GM19468 (cell line): ENCODE data around the gene ADARB1.
"Not testable (repeated sequence)": the region's sequence is repeated elsewhere in the genome, so short reads cannot be mapped to it uniquely, and the experiment has no call there.

Experiments used
- ATAC-seq: cut with Tn5 transposase; IDR thresholded peaks from one replicate; pipeline ENCODE4 v1.9.1; 2021; ENCODE audit warnings: mild to moderate bottlenecking, moderate library complexity, moderate number of reproducible peaks; ENCODE audit not compliant: unreplicated experiment; ENCODE audit errors: extremely low read depth

The ADARB1 gene

DNA sequence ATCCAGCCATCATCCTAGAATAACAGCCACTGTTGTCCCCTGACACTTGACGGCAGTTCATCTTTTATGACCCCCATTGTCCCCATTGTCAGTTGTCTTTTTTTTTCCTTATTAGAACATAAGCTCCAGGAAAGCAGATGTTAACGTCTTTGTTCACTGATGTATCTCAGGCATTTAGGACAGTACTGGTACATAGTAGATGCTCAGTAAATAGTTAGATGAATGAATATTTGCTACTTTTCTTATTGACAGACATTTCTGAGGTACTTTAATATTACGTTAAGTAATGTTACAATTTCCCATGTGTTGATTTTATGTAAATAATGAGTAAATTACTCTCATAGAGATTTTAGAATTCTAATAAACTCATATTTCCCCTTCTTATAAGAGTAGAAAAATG, 69.5 kb downstream of the ADARB1 start:
- no peak for ATAC-seq

GRCh38 chr21:45145146-45145545, 70.8 kb downstream of the ADARB1 start:
- no peak for ATAC-seq

- ATAC-seq = not testable (repeated sequence)
Observed at GRCh38 chr21:45145846-45146245, 71.5 kb downstream of the ADARB1 start.

GRCh38 chr21:45146306-45146705, 71.9 kb downstream of the ADARB1 start:
- ATAC-seq = no peak

- no peak for ATAC-seq
Observed at GRCh38 chr21:45146801-45147200, 72.4 kb downstream of the ADARB1 start.

DNA sequence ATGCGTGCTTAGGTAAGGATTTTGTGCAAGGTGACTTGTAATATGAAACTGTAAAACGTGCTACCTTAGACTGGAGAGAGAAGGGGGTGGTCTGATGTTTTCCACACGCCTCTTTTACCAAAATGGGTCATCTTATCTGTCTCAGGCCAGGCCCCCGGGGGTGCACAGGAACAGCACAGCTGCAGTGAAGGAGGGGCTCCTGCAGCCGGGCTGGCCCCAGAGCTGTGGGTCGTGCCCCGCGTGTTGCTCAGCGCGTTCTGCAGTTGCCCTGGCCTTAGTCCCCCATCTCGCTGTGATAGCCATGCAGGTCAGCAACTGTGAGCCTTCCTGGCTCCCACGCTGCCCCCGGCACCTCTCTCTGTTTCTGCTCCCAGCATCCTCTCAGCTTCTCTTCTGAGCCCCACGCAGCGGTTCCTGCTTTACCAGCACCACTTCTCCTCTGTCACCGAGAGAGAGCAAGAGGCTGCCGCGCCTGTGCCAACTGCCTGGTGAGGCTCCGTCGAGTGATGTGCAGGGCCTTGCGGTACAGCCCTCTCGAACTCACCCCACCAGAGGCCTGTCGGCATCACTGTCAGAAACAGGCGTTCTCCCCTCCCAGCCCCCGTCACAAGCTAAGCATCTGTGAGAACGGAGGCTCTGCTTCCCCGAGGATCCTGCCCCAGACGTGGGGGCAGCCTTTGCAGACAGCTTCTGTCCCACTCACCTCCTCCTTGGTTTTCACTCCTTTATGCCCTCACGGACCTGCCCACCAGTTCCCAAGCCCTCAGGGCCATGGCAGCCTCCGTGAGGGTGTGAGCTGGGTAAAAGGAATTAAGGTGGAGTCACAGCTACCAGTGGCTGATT, 73.3 kb downstream of the ADARB1 start:
- no peak for ATAC-seq

GRCh38 chr21:45148316-45148990, 74.1 kb downstream of the ADARB1 start:
- ATAC-seq = no peak

DNA sequence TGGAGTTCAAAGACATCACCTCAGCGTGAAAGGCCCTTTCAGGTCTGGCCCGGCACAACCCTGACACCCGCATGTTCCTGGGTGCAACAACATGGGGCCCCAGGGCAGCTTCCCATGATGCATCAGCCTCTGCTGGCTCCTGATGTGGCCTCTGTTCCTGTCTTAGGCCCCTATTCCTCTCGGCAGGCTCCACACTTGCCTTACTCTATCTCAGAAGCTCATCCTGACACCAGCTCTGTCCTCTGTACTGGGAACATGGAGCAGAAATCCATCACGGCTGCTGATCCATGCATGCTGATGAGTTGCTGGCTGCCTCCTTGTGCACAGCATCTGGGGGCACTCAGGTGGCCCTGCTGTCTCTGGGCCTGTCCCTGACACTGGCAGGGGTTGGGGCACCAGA, 74.6 kb downstream of the ADARB1 start:
- ATAC-seq = no peak

DNA sequence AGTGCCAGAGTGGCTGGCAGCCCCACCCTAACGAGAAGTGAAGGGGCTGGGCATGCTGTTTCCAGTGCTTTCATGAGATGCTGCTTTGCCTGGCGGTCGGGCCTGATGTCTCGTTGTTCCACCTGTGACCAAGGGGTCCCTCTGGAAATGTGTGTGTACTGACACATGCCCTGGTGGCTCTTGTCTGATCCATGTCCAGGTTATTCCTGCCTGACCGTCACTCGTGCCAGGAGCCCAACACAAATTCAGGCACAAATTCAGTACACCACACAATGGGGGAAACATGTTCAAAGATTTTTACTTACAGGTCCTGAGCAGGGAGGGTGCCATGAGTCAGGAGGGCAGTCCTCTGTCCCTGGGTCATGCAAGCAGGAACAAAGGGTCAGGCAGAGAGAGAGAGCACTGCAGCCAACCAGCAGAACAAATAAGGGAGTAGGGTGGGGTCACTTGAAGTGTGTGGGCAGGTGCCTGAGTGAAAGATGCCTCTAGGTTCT, 76.3 kb downstream of the ADARB1 start:
- no peak for ATAC-seq

DNA sequence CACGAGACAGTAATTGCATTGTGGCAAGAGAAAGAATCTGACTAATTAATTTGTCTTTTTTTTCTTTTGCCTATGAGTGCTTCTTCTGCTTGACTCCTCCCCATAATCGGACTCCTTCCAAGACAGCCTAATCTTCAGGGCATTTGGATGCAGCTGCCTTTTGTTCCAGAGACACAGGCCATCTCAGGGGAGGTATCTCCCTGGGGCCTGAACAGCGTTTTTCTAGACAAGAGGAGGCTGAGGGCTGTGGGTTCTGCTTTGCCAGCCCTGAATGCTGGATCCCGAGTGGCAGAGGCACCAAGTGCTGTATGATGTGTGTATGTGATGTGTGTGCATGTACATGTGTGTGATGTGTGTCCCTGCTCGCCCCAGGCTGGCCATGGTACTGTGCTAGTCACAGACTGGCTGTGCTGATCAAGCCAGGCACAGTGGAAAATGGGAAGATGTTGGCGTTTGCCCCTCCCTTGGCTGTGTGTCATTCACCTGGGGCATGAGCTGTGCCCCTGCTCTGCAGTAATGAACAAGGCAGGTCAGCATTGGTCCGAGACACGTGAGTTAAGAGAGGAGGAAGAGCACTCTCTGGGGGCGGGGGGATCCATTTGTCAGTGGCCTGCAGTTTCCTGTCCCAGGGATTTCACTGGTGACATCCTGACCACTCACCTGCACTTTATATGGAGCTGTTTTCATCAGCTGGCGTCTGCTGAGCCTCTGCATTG, 77.2 kb downstream of the ADARB1 start:
- ATAC-seq = no peak

- no peak for ATAC-seq
Observed at GRCh38 chr21:45152265-45152746, 77.9 kb downstream of the ADARB1 start.

- no peak for ATAC-seq
Observed at GRCh38 chr21:45153358-45154318, 79.3 kb downstream of the ADARB1 start.

DNA sequence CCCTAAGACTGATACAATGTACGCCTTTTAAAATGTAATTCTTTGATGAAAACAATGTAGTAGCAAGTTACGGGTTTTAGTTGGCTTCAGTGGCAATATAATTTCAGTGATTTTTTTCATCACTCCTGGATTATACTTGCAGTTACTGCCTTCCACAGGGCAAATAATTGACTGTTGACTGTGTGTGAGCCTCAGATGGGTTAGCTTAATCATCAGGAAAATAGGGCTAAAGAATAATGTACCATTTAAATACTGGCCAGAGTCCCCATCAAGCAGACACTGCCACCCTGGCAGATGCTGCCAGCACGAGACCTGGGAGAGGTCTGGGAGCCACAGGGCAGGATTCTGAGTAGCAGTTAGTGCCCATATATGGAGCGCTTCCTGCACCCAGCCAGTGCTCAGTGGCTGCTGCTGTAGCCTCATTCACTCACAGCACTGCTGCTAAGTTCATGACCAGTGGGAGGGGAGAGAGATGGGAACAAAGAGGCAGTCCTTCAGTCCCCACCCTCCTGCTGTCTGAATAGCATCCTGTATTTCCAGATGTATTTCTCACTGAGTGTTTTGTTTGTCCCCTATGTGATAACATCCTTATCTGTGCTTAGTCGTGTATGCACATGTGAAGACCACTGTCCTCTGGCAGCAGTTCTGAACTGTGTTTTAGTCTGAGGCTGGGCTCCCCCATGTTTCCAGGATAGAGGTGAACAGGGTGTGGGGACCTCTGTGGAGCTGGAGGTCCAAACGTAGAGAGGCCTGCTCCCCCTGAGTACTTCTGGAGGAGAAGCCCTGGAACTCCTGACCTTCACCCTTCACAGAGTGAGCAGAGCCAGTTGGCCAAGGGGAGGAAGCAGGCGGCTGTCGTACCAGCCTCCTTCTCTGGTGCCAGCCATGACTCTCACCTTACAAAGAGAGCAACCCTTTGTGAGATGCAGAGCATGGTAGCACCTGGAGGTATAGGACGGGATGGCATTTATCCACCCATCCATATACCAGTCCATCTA, 80.4 kb downstream of the ADARB1 start:
- ATAC-seq = no peak

GRCh38 chr21:45155910-45156309, 81.5 kb downstream of the ADARB1 start:
- no peak for ATAC-seq

GRCh38 chr21:45156459-45156858, 82.1 kb downstream of the ADARB1 start:
- ATAC-seq = no peak

DNA sequence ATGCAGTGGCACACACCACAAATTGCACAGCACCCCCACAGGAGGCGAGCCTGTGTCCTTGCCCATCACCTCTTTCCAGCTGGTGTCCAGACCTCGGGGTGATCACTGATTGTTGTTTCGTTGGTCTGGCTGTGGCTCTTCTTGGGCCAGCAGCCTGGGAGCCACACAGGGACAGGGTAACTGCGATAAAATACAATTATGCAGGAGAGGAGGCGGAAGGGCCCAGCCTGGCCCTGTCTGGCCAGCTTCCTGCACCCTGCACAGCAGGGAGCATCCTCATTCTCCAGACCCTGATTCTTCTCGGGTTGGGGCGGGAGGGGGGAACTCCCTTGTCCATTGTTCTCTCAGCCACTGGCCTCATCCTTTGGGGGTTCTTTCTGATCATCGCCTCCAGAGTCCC, 83.6 kb downstream of the ADARB1 start:
- ATAC-seq = no peak

DNA sequence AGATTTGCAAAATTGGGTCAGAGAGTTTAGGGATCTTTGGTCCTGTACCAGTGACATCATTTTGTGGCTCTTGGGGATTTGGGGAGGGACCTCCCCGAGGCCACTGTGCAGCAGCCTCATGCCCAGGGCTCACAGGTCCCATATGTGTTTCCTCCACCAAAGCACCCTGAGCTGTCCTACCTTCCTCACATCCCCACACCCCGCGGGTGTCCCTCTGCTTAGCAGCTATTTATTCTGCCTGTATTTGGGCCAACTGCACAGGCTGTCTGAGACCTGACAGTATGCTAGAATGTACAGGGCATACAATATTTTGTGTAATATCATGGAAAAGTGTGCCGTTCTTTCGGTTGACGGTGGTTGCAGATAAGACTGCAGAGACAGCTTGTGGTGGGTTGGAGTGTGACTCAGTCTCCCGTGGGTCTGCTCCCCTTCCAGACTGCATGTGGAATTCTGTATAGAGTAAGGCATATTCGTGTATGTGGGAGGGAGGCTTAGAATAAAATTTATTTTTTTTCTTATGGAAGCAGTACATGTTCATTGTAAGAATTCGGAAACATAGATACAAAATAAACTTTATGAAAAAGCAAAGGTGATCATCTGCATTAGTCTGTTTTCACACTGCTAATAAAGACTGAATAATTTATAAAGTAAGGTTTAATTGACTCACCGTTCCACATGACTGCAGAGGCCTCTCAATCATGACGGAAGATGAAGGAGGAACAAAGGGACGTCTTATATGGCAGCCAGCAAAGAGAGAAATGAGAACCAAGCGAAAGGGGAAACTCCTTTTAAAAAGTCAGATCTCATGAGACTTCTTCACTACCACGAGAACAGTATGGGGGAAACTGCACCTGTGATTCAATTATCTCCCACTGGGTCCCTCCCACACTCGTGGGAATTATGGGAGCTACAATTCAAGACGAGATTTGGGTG, 84.4 kb downstream of the ADARB1 start:
- ATAC-seq = no peak
